Activated naive CD4-positive, alpha-beta T cell treated with anti-CD3 and anti-CD28 coated beads, Interleukin-2, amount 50 U/mL, for 16 hours (primary cell): ENCODE measurements around the gene ROGDI.

Experiments
- DNase-seq: peaks from one replicate; pipeline ENCODE4 v3.0.0-alpha.2; 2020

Gene ROGDI, protein sequence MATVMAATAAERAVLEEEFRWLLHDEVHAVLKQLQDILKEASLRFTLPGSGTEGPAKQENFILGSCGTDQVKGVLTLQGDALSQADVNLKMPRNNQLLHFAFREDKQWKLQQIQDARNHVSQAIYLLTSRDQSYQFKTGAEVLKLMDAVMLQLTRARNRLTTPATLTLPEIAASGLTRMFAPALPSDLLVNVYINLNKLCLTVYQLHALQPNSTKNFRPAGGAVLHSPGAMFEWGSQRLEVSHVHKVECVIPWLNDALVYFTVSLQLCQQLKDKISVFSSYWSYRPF

DNA sequence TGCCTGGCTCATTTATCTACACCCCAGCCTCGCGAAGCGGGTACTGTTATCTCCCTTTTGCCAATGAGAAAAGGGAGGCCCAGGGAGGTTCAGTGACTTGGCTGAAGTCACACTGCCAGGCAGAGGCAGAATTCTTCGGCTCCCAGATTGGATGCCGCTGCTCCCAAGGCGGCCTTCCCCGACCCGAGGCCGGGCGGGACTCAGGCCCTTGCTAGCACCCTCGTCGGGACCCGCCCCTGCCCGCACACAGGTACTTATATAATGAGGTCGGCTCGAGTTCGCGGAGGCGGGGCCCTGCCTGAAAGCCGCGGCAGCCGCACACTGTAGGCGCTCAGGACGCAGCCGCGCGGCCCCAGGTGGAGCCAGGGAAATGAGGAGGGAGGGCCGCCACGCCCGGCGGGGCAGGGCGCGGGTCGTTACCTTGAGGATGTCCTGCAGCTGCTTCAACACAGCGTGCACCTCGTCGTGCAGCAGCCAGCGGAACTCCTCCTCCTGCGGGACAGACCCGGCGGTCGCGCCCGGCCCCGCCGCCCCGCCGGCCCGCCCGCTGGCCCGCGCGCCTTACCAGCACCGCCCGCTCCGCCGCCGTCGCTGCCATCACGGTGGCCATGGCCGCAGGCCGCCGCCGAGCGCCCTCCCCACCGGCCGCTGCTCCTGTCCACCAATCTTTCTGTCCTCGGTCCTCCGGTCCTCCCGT is at the start of gene ROGDI:
Gene ROGDI (minus strand): TSS at position 672 of the 697 bp plus-strand sequence. CDS start 62 bp downstream, at position 610.
- peak; percentile 78 for DNase-seq

- DNase-seq = no peak
Measured at GRCh38 chr16:4850211-4850610, 47.8 kb upstream of the ROGDI start.

- peak; percentile 40 for DNase-seq
Measured at GRCh38 chr16:4847774-4848587, 45.5 kb upstream of the ROGDI start.

GRCh38 chr16:4846901-4847773 is 44.7 kb upstream of the ROGDI start, which contains the start of the genes GLYR1 and UBN1:
Gene GLYR1, minus strand, starts transcription at chr16:4847288. Its CDS starts 23 bp downstream, at chr16:4847265.
Gene UBN1, plus strand, starts transcription at chr16:4847481. Its CDS starts 5,437 bp downstream, at chr16:4852918.
- peak; percentile 100 for DNase-seq

DNA sequence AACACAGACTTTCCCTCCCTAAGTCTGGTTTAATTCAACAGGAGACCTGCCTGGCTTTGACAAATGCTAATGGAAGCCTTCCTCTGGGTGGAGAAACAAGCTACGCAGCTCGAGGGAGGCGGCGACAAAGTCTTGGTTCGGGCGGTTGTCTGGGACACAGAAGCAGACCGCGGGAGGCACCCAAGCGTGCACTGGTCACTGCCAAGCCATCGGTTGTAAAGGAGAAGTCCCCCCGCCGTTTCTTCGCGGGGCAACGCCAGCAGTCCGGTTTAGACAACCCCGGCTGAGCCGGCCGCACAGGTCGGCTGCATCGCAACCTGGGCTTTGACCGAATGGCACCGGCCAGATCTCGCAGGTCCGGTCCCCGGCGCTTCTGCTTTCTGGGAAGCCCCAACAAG is 44.1 kb upstream of the ROGDI start:
- peak; percentile 13 for DNase-seq

DNA sequence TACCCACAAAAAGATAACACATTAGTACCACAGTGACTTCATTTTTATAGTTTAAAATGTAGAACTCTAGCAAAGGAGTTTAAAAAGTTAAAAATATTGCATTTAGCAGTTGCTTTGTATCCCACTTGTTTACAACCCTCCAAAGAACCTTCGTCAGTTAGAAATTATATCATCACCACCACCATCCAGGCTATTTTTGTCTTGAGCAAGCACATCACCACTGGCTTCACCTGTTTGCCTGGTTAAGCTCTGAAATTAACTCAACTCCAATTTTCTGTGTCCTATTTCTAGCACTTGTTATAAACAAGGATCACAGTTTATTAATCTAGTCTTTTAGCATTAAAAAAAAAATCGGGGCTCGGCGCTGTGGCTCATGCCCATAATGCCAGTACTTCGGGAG is 38.6 kb upstream of the ROGDI start:
- DNase-seq = no peak

DNA sequence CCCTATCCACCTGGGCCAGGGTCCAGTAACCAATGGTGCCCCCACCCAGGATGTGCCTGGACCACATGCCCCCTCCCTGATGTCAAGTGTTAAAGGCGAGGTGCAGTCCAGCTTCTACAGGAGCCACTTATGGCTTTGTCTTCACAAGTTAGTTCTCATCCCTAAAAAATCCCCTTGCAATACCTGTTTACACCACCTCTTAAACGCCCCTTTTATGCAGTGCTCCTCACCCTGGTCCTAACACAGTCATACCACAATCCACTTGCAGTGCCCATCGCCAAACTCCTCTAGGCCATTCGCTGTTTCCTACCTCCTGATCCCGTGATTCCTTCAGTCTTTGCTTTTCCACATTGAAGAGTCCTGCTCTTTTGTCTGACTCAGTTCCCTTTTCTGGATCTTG is 37.5 kb upstream of the ROGDI start:
- no peak for DNase-seq

- no peak for DNase-seq
Measured at GRCh38 chr16:4837733-4838501, 35.5 kb upstream of the ROGDI start.

GRCh38 chr16:4836727-4837126 is 34.3 kb upstream of the ROGDI start:
- DNase-seq = no peak

DNA sequence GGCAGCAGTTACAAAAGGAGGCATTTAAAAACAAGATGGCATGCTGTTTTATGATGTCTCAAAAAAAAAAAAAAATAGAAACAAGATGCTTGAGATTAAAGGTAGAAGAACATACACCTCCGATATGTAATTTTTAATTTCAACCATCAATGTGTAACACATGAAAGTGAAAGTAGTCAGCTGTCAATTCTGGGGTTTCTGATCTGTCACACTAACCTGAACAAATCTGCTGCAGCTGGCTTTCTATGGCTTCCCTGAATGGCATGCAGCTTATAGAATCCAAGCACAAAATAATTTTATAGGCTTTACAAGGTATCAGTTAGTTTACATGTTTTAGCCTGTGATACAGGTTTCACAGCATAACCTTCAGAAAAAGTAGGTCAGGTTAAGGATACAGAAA is 31.2 kb upstream of the ROGDI start:
- no peak for DNase-seq

GRCh38 chr16:4832698-4833343 is 30.4 kb upstream of the ROGDI start:
- DNase-seq = no peak

DNA sequence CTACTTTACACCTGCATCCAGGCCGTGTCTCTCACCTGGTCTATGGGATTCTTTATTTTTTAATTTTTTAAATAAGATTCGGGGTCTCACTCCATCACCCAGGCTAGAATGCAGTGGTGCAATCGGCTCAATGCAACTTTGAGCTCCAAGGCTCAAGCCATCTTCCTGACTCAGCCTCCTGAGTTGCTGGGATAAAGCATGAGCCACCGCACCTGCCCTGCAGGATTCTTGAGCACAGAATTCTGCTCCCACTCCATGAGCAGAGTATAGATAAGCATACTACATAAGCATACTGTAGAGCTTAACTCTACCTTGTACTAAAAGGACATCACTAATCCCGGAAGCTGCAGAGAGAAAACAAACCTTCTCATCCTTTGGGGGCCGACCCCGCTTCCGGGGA is 29.2 kb upstream of the ROGDI start:
- no peak for DNase-seq

GRCh38 chr16:4830408-4830807 is 28.0 kb upstream of the ROGDI start:
- no peak for DNase-seq

GRCh38 chr16:4828567-4829321 is 26.3 kb upstream of the ROGDI start:
- no peak for DNase-seq

GRCh38 chr16:4826980-4827379 is 24.5 kb upstream of the ROGDI start:
- no peak for DNase-seq

DNA sequence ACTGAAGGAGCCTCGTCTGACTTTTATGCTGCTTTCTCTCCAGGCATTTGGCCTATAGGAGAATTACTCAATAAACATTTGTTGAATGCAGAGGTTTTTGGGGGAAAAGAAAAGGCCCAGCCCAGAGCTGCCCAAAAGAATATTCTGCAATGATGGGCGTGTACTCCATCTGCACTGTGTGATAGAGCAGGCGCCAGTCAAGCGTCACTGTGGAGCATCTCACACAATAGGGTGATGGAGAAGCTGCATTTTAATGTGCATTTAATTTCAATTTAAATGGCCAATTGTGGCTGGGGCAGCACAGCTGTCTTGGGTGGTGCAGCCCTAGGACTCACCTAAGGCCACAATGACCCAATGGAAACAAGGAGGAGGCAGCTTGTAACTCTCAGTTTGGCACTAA is 24.1 kb upstream of the ROGDI start:
- DNase-seq = no peak

- DNase-seq = no peak
Measured at GRCh38 chr16:4825196-4825595, 22.8 kb upstream of the ROGDI start.

DNA sequence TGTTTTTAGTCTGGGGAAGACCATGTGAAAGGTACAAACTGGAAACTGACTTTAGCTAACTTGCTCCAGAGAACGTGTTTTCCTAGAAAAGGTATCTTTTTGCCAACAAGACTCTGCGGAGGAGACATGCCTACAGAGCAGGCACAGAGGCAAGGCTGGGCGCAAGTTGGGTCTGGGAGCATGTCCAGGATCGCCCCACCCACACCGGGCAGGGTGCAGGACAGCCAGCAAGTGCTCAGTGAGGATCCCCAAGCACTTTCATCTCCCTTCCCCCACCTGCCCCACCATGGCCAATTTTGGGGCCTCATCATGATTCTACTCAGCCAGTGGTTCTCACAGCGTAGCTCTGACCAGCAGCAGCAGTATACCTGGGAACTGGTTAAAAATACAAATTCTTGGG is 18.2 kb upstream of the ROGDI start:
- no peak for DNase-seq

- no peak for DNase-seq
Measured at GRCh38 chr16:4814542-4815173, 12.2 kb upstream of the ROGDI start.

- DNase-seq = no peak
Measured at GRCh38 chr16:4814046-4814445, 11.6 kb upstream of the ROGDI start.
